Daoy (cell line): Measurements from ENCODE around the gene SIGLEC9. TPM values are rescaled to one million over a fixed set of nuclear protein-coding genes. Genes with fewer than 3 reads are reported as not detected.

ENCODE experiments used
- DNase-seq: peaks from one replicate; pipeline ENCODE4 v3.0.0-alpha.2; 2015; ENCODE audit warnings: low read depth
- total RNA-seq: library from RNA; depleted of rRNA; stranded (reverse); fragments of >200 nt; shearing (Covaris generic); gene quantifications from 2 replicates; pipeline ENCODE4 v1.2.3, GENCODE V29; 2014

Gene SIGLEC9
- total RNA-seq, 1 experiment from 2014 or later: not detected

- DNase-seq: peak; percentile 63
Measured at GRCh38 chr19:51097166-51097738, 27.5 kb upstream of the SIGLEC9 start.

- DNase-seq: no peak
Measured at GRCh38 chr19:51097796-51098195, 26.9 kb upstream of the SIGLEC9 start.

GRCh38 chr19:51098365-51099046, 26.2 kb upstream of the SIGLEC9 start:
- DNase-seq: no peak

- DNase-seq: no peak
Measured at GRCh38 chr19:51099047-51099382, 25.7 kb upstream of the SIGLEC9 start.

GRCh38 chr19:51100601-51101000, 24.1 kb upstream of the SIGLEC9 start:
- DNase-seq: no peak

- no peak for DNase-seq
Measured at GRCh38 chr19:51101171-51101865, 23.4 kb upstream of the SIGLEC9 start.

- DNase-seq: no peak
Measured at GRCh38 chr19:51102991-51103390, 21.7 kb upstream of the SIGLEC9 start.

- DNase-seq: no peak
Measured at GRCh38 chr19:51103926-51104341, 20.8 kb upstream of the SIGLEC9 start.

GRCh38 chr19:51107406-51108065, 17.2 kb upstream of the SIGLEC9 start:
- peak; percentile 68 for DNase-seq

- peak; percentile 99 for DNase-seq
Measured at GRCh38 chr19:51108066-51108804, 16.5 kb upstream of the SIGLEC9 start, which contains the start of gene CTU1. Gene CTU1, minus strand, starts transcription at chr19:51108409. Its CDS starts 3,840 bp downstream, at chr19:51104569.

- no peak for DNase-seq
Measured at GRCh38 chr19:51108805-51109146, 15.9 kb upstream of the SIGLEC9 start.

GRCh38 chr19:51110666-51110971, 14.1 kb upstream of the SIGLEC9 start:
- no peak for DNase-seq

- peak; percentile 46 for DNase-seq
Measured at GRCh38 chr19:51111606-51112005, 13.1 kb upstream of the SIGLEC9 start.

- no peak for DNase-seq
Measured at GRCh38 chr19:51114087-51114729, 10.5 kb upstream of the SIGLEC9 start.

- no peak for DNase-seq
Measured at GRCh38 chr19:51116736-51117286, 7.9 kb upstream of the SIGLEC9 start.

- peak; percentile 55 for DNase-seq
Measured at GRCh38 chr19:51119101-51119500, 5.6 kb upstream of the SIGLEC9 start.

GRCh38 chr19:51119611-51120010, 5.1 kb upstream of the SIGLEC9 start:
- DNase-seq: no peak

- DNase-seq: no peak
Measured at GRCh38 chr19:51120160-51120559, 4.5 kb upstream of the SIGLEC9 start.

- no peak for DNase-seq
Measured at GRCh38 chr19:51121257-51121656, 3.4 kb upstream of the SIGLEC9 start.

- DNase-seq: peak; percentile 67
Measured at GRCh38 chr19:51122112-51122981, 2.4 kb upstream of the SIGLEC9 start.
